Activated CD4-positive, alpha-beta T cell treated with anti-CD3 and anti-CD28 coated beads, Interleukin-10, Interleukin-2, amounts not matched to agents 100 ng/mL and 50 ng/mL, durations not matched to agents 16 hours and 8 hours (primary cell): ENCODE results near the gene KNDC1.

ENCODE experiments used
- DNase-seq: peaks from one replicate; pipeline ENCODE4 v3.0.0-alpha.2; 2020

Gene KNDC1

GRCh38 chr10:133195096-133195495, 35.1 kb downstream of the KNDC1 start:
- DNase-seq = no peak

GRCh38 chr10:133195611-133196010, 35.6 kb downstream of the KNDC1 start:
- no peak for DNase-seq

GRCh38 chr10:133196221-133196915, 36.3 kb downstream of the KNDC1 start:
- no peak for DNase-seq

- DNase-seq = no peak
These were observed 37.1 kb downstream of the KNDC1 start for GRCh38 chr10:133196936-133197758.

GRCh38 chr10:133197786-133198185, 37.8 kb downstream of the KNDC1 start:
- no peak for DNase-seq

GRCh38 chr10:133198206-133198605, 38.2 kb downstream of the KNDC1 start:
- DNase-seq = no peak

GRCh38 chr10:133198621-133199487, 38.8 kb downstream of the KNDC1 start:
- DNase-seq = no peak

GRCh38 chr10:133199488-133199885, 39.5 kb downstream of the KNDC1 start:
- no peak for DNase-seq

- no peak for DNase-seq
These were observed 40.1 kb downstream of the KNDC1 start for GRCh38 chr10:133199992-133200611.

GRCh38 chr10:133200621-133201031, 40.6 kb downstream of the KNDC1 start:
- DNase-seq = no peak

GRCh38 chr10:133201151-133201947, 41.3 kb downstream of the KNDC1 start:
- DNase-seq = no peak

GRCh38 chr10:133201948-133202725, 42.1 kb downstream of the KNDC1 start:
- no peak for DNase-seq

GRCh38 chr10:133202778-133203651, 43.0 kb downstream of the KNDC1 start:
- DNase-seq = no peak

- no peak for DNase-seq
These were observed 43.7 kb downstream of the KNDC1 start for GRCh38 chr10:133203652-133204195.

- no peak for DNase-seq
These were observed 44.4 kb downstream of the KNDC1 start for GRCh38 chr10:133204226-133205015.

- DNase-seq = no peak
These were observed 45.1 kb downstream of the KNDC1 start for GRCh38 chr10:133205146-133205545.

- no peak for DNase-seq
These were observed 46.5 kb downstream of the KNDC1 start for GRCh38 chr10:133206356-133207040.

- DNase-seq = no peak
These were observed 47.1 kb downstream of the KNDC1 start for GRCh38 chr10:133207041-133207600.
